Coronary artery (tissue), 2 donors: ENCODE measurements around the gene CNGA4.
"Not testable (repeated sequence)": the region's sequence is repeated elsewhere in the genome, so short reads cannot be mapped to it uniquely, and the experiment has no call there.

Source experiments
- DNase-seq: peaks from one replicate; pipeline ENCODE4 v3.0.0-alpha.2; 2017; ENCODE audit warnings: low spot score
- H3K27ac ChIP-seq, 2 donors: fragments of 200-600 bp; sonication (generic); one replicate each; pipeline ENCODE4 v1.5.1; 2016 to 2019
- H3K4me3 ChIP-seq: fragments of 200-600 bp; sonication (generic); 2 replicates; pipeline ENCODE4 v1.5.1; 2016; ENCODE audit warnings: mild to moderate bottlenecking, moderate library complexity
- TF ChIP-seq, protein P1 (sequence below): fragments of 200-600 bp; sonication (generic); IDR thresholded peaks from one replicate; pipeline ENCODE4 v1.5.1; 2019; ENCODE audit warnings: antibody characterized with exemption

CNGA4 gene

DNA sequence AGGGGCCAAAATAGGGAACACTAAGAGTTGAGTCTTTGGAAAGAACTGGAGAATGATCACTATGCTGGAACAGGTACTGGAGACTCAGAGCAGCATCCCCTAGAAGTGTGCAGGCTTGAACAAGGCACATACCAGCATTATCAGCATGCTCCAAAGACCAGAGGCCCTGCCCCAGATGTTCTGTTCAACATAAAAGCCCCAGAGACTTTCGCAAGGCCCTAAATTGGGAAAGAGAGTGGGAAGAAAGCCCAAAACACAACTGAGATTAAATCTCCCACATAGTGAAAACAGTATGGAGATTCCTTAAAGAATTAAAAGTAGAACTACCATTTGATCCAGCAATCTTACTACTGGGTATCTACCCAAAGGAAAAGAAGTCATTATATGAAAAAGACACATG lies 9.4 kb downstream of the CNGA4 start:
- Histone ChIP-seq H3K27ac (no peak overlapping the region), H3K4me3 (no peak overlapping the region)
- no peak for DNase-seq
- TF ChIP-seq, protein P1, sequence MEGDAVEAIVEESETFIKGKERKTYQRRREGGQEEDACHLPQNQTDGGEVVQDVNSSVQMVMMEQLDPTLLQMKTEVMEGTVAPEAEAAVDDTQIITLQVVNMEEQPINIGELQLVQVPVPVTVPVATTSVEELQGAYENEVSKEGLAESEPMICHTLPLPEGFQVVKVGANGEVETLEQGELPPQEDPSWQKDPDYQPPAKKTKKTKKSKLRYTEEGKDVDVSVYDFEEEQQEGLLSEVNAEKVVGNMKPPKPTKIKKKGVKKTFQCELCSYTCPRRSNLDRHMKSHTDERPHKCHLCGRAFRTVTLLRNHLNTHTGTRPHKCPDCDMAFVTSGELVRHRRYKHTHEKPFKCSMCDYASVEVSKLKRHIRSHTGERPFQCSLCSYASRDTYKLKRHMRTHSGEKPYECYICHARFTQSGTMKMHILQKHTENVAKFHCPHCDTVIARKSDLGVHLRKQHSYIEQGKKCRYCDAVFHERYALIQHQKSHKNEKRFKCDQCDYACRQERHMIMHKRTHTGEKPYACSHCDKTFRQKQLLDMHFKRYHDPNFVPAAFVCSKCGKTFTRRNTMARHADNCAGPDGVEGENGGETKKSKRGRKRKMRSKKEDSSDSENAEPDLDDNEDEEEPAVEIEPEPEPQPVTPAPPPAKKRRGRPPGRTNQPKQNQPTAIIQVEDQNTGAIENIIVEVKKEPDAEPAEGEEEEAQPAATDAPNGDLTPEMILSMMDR = no peak

DNA sequence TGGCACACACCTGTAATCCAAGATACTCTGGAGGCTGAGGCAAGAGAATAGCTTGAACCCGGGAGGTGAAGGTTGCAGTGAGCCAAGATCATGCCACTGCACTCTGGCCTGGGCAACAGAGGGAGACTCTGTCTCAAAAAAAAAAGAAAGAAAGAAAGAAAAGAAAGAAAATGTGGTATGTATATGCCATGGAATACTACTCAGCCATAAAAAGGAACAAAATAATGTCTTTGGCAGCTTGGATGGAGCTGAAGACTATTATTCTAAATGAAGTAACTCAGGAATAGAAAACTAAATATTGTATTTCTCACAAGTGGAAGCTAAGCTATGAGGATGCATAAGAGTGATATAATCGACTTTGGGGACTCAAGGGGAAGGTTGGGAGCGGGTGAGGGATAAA lies 10.0 kb downstream of the CNGA4 start:
- not testable (repeated sequence) for H3K4me3 ChIP-seq, DNase-seq

DNA sequence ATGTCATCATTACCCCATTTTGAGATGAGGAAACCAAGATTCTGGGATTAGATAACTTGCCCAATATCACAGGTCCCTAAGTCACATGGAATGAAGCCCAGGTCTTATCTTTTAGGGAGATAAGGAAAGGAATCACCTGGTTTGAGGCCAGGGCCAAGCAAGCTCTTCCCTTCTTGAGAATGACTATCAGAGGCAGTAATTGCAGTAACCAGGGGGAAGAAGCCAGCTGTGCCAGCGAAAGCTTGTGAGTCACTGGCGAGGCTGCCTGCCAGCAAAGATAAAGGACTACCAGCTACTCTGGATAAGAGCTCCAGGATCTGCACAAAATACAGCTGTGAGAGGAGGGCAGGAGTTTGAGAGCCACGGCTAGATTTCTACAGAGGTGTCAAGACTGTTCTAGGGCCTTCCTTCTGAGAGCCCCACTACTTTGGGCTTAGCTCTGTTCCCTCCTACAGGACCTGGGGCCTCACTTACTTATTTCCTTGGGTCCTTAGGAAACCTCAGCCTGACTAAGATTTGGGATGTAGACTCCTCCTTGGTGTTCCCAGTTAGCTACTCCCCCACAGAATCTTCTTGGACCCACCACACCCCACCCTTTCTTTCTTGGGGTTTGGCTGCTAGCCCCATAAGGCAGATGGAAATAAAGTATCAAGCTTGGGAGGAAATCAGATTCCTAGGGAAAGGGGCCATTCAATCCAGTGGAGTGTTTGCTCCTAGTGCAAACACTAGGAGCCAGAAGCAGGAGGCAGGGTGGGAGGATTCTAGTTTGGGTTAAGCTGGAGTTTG lies 11.1 kb downstream of the CNGA4 start:
- peak; percentile 91 for DNase-seq

More for the DNA sequence above, 10.0 kb downstream of the CNGA4 start:
- not testable (repeated sequence) for H3K27ac ChIP-seq

DNA sequence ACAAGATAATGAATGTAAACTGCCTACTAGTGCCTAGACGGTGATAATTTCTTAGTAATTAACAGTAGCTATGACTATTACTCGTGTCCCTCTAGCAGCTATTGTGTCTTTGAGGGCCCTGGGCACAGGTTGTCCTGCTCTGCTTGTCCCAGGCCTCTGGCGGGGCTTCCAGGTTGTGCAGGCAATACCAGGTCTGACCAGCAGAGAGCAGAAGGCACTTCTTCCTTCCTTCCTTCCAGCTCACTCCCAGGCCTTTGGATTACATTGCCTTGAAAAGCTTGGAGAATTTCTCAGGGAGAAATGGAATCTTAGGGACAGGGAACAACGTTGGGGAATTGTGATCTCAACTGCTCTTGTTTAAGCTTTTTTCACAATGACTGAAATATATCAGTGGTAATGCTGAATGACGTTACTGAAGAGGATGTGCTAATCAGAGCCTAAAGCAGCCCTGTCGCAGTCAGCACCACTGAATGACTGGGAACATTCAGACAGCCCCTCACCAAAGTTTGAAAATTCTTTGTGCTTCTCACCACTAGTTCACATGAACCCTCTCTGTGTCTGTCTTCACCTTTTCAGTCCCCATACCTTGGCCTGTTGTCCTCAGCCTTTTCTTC lies 12.3 kb downstream of the CNGA4 start:
- TF ChIP-seq, protein P1 = peak; percentile 91

More for the DNA sequence above, 11.1 kb downstream of the CNGA4 start:
- Histone ChIP-seq H3K27ac (peak overlapping the region; percentile 69 to 82), H3K4me3 (no peak overlapping the region)
- TF ChIP-seq, protein P1 = no peak

DNA sequence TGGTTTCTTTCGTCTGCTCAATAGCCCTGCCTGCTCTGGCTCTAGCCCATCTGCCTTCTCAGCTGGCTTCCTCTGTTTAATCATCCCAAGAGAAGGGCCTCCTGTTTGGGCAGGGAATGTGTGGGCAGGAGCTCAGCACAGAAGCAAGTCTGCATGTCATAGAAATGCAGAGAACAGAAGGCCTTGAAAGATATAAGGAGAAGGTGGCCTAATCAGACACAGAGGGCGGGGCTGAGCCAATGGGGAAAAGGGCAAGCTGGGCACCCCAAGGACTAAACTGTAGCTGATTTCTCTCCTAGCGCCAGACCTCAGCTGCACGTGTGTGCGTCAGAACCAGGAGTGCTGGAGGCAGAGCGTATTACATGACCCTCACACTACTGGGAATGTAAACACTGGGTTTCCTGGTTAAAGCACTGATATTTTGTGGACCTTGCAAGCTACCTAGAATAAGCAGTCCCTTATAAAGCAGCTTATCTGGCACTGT lies 13.1 kb downstream of the CNGA4 start:
- no peak overlapping the region for H3K4me3 ChIP-seq
- TF ChIP-seq, protein P1 = no peak
- H3K27ac ChIP-seq = peak overlapping the region in 1 of 2 donors; percentile 36
- no peak for DNase-seq

More for the DNA sequence above, 12.3 kb downstream of the CNGA4 start:
- Histone ChIP-seq H3K27ac (no peak overlapping the region), H3K4me3 (no peak overlapping the region)
- DNase-seq = peak; percentile 79

DNA sequence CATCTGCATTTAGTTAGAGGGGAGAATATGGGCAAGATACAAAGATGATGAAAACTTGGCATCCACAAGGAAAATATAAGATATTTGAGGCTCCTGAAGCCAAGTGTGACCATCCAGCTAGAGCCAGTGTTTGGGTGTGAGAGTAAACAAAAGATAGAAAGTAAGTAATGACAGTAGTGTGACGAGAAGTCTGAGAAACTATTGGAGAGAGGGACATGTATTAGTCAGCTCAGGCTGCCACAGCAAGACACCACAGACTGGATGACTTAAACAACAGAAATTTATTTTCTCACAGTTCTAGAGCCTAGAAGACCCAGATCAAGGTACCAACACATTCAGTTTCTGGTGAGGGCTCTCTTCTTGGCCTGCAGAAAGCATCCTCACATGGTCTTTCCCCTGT lies 14.3 kb downstream of the CNGA4 start:
- no peak overlapping the region for H3K27ac ChIP-seq
- TF ChIP-seq, protein P1 = no peak
- no peak overlapping the region for H3K4me3 ChIP-seq
- DNase-seq = no peak

DNA sequence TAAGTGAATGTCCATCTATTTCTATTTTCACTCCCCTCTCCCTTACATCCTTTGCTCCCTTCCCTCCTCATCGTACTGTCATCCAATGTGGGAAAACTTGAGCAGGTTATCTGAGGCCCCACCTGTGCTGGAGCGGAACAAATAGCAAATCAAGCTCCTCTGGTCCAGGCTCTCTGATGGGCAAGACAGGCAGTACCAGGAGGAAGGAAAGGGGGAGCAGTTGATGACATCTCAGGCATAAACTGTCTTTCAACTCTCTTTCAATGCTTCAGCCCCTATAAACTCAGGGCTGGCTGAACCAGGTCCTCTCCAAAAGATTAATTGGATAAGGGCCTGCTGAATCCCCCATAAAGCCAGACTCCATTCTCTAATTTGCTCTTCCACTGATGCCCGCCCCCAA lies 19.3 kb downstream of the CNGA4 start:
- Histone ChIP-seq H3K4me3 (no peak overlapping the region), H3K27ac (no peak overlapping the region)
- no peak for DNase-seq
- TF ChIP-seq, protein P1 = no peak
